Glutamatergic neuron (in vitro differentiated cells): ENCODE results near the gene TMEM158. TPM values are rescaled to one million over a fixed set of nuclear protein-coding genes. Genes with fewer than 3 reads are reported as not detected.

Experiments used
- DNase-seq: peaks from one replicate; pipeline ENCODE4 v3.0.0; 2022
- H3K27ac Mint-ChIP-seq: one replicate; pipeline ENCODE4 v1.8.0; 2020; ENCODE audit warnings: mild to moderate bottlenecking, mixed read lengths, inconsistent platforms; ENCODE audit not compliant: unreplicated experiment
- H3K27me3 Mint-ChIP-seq: one replicate; pipeline ENCODE4 v1.8.0; 2020; ENCODE audit warnings: mild to moderate bottlenecking, moderate library complexity, mixed read lengths, inconsistent platforms; ENCODE audit not compliant: unreplicated experiment
- H3K36me3 Mint-ChIP-seq: one replicate; pipeline ENCODE4 v1.8.0; 2020; ENCODE audit warnings: mild to moderate bottlenecking, mixed read lengths, inconsistent platforms; ENCODE audit not compliant: unreplicated experiment
- H3K4me1 Mint-ChIP-seq: one replicate; pipeline ENCODE4 v1.8.0; 2020; ENCODE audit warnings: mild to moderate bottlenecking, low read depth, mixed read lengths, inconsistent platforms; ENCODE audit not compliant: unreplicated experiment
- H3K4me3 Mint-ChIP-seq: one replicate; pipeline ENCODE4 v1.8.0; 2020; ENCODE audit warnings: mild to moderate bottlenecking, mixed read lengths, inconsistent platforms; ENCODE audit not compliant: unreplicated experiment
- H3K9me3 Mint-ChIP-seq: one replicate; pipeline ENCODE4 v1.8.0; 2020; ENCODE audit warnings: mild to moderate bottlenecking, moderate library complexity, mixed read lengths, inconsistent platforms; ENCODE audit not compliant: unreplicated experiment
- total RNA-seq: library from RNA; stranded (reverse); fragmentation: NEBNext Ultra II Directional; extraction: Animal tissue kit (Norgen Biotek cat#: 25700); gene quantifications from one replicate; pipeline ENCODE4 v1.2.1, GENCODE V29; 2021; ENCODE audit not compliant: unreplicated experiment
- TF ChIP-seq, protein P1 (sequence below): fragments of 200-600 bp; sonication (generic); IDR thresholded peaks from one replicate; pipeline ENCODE4 v1.5.0; 2021; ENCODE audit not compliant: partially characterized antibody, unreplicated experiment

TMEM158 gene
- total RNA-seq, 1 donor from 2014 or later: 7.8 TPM

DNA sequence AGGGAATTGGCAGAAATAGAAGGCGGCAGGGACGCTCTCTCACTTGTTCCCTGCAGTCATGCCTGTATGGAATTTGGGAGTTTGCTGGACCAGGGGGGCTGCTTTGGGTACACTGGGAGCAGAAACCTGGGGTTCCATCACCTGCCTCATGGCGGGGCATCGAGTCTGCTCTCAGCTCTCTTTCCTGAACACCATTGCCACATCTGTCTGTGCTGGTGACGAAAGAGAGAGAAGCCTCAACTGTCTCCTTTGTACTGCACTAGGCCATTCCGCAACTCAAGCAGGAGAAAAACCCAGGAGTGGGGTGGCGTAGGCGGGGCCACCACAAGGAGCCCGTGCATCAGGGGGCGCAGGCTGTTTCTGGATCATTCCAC is 14.0 kb downstream of the TMEM158 start:
- no peaks in the 10 kb centered on the region for H3K27me3 Mint-ChIP-seq
- TF ChIP-seq, protein P1, sequence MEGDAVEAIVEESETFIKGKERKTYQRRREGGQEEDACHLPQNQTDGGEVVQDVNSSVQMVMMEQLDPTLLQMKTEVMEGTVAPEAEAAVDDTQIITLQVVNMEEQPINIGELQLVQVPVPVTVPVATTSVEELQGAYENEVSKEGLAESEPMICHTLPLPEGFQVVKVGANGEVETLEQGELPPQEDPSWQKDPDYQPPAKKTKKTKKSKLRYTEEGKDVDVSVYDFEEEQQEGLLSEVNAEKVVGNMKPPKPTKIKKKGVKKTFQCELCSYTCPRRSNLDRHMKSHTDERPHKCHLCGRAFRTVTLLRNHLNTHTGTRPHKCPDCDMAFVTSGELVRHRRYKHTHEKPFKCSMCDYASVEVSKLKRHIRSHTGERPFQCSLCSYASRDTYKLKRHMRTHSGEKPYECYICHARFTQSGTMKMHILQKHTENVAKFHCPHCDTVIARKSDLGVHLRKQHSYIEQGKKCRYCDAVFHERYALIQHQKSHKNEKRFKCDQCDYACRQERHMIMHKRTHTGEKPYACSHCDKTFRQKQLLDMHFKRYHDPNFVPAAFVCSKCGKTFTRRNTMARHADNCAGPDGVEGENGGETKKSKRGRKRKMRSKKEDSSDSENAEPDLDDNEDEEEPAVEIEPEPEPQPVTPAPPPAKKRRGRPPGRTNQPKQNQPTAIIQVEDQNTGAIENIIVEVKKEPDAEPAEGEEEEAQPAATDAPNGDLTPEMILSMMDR: no peak
- H3K36me3 Mint-ChIP-seq: no peaks in the 10 kb centered on the region
- DNase-seq: no peak
- no peak overlapping the region for H3K27ac Mint-ChIP-seq
- peaks cover 9% of the 10 kb centered on the region for H3K4me1 Mint-ChIP-seq
- H3K9me3 Mint-ChIP-seq: no peaks in the 10 kb centered on the region
- H3K4me3 Mint-ChIP-seq: no peak overlapping the region

DNA sequence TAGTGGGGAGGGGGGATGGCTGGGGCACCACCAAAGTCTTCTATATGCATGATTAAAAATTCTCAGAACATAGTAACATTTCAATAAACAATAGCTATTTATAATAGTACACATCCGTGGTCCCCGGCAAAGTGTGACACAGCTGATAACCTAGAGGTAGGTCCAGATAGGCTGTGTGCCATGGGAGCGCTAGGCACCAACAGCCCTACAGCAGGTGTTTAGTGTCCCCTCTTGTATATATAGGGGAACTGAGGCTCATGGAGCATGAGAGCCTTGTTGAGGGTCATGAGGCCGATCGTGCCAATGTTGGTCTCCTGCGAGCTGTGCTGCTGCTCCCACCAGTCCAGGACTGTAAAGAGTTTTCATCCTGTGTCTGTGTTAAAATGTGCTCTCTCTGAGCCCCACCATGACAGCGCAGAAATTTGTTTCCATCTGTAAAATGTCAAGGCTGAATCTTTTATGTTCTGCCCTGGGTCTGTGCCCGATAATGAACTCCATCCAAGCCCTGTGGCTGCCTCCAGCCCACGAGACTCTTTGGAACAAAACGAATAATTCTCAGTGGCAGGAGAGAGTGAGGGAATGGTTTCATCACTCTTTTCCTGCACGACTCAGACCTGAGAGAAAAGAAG is 14.5 kb downstream of the TMEM158 start:
- H3K27me3 Mint-ChIP-seq: no peaks in the 10 kb centered on the region
- TF ChIP-seq, protein P1: no peak

DNA sequence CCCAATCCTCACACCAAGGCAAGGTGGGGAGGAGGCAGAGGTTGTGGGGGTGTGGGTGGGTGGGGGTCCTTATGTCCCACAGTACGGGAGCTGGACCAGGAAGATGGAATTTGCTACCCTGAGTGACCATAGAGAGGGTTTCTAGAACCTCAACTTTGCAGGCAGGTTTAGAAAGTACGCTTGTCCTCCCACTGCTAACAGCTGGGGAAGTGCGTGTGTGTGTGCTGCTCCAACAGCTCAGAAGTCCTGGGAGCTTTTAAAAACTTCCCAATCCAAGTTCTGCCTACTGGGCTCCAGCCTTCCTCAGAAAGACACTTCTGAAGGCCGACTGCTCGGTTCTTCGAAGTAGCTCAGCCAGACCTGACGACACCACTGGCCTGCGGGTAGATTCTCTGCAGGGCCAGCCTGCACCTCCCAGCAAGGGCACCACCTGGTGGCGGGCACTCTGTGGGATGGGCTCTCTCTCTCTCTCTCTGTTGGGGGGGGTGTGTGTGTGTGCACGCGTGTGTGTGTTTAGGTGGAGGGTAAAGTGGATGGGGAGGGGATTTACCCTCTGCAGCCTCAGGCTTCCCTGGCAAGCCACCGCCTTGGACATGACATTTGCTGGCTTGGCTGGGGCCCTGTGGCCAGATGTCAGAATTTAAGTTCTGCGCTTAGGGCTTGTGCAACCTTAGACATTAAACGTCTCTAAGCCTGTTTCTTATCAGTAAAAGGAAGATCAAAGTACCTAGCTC is 15.6 kb downstream of the TMEM158 start:
- Mint-ChIP-seq H3K27ac (no peak overlapping the region), H3K4me3 (no peak overlapping the region), H3K9me3 (no peaks in the 10 kb centered on the region), H3K4me1 (peaks cover 2% of the 10 kb centered on the region), H3K27me3 (no peaks in the 10 kb centered on the region), H3K36me3 (no peaks in the 10 kb centered on the region)
- TF ChIP-seq, protein P1: peak; percentile 36
- peak; percentile 79 for DNase-seq

More for the DNA sequence above, 14.5 kb downstream of the TMEM158 start:
- DNase-seq: no peak
- Mint-ChIP-seq H3K4me1 (peaks cover 9% of the 10 kb centered on the region), H3K4me3 (no peak overlapping the region), H3K9me3 (no peaks in the 10 kb centered on the region), H3K27ac (no peak overlapping the region), H3K36me3 (no peaks in the 10 kb centered on the region)

DNA sequence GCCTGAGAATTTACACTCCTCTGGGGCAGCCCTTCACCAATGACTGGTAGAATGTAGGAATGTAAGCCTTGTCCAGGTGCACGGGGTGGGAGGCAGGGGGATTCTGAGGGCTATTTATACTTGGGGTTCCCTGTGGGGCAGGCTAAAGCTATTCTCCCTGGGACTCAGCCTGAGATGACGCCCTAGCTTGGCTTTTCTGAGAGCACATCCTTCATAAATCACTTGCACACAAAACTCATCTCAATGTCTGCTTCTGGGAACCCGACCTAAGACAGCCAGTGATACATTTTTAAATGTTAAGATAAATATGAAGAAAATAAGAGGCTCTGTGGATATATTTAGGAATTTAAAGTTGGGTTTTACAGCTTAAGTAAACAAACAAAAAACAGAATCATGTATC is 16.6 kb downstream of the TMEM158 start:
- no peaks in the 10 kb centered on the region for H3K9me3 Mint-ChIP-seq
- no peak overlapping the region for H3K27ac Mint-ChIP-seq
- no peaks in the 10 kb centered on the region for H3K4me1 Mint-ChIP-seq
- H3K36me3 Mint-ChIP-seq: no peaks in the 10 kb centered on the region
- TF ChIP-seq, protein P1: no peak
- peaks cover 3% of the 10 kb centered on the region for H3K27me3 Mint-ChIP-seq
- no peak for DNase-seq
- no peak overlapping the region for H3K4me3 Mint-ChIP-seq

DNA sequence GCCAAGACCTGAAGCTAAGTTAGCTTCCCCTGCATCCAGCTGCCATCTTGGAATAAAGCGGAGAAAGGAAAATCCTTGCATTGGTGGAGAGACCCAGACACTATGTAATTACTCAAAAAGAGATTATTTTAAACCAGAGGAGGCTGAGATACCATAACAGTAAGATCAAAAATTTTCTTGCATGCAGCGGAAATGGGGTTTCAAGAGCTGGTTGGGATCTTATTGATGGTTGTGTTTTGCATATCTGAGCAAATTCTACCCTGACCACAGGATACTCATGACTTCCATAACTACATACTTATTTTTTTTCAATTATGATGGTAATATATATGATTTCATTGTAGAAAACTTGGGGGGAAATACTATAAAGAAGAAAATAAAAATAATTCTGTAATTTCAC is 17.5 kb downstream of the TMEM158 start:
- H3K36me3 Mint-ChIP-seq: no peaks in the 10 kb centered on the region
- no peak overlapping the region for H3K27ac Mint-ChIP-seq
- no peaks in the 10 kb centered on the region for H3K4me1 Mint-ChIP-seq
- TF ChIP-seq, protein P1: no peak
- no peak overlapping the region for H3K4me3 Mint-ChIP-seq
- no peaks in the 10 kb centered on the region for H3K9me3 Mint-ChIP-seq
- no peak for DNase-seq
- peaks cover 3% of the 10 kb centered on the region for H3K27me3 Mint-ChIP-seq
